Measurements from ENCODE around the gene S100A7A. TPM values are rescaled to one million over a fixed set of nuclear protein-coding genes. Genes with fewer than 3 reads are reported as not detected.

Gene S100A7A
- total RNA-seq, 1 donor from 2014 or later = not detected

GRCh38 chr1:153470707-153471106 is 54.4 kb downstream of the S100A7A start:
- Histone ChIP-seq H3K9ac (ENCODE audit: low read depth in 1 of 3, low read length in 3 of 3) (no peak overlapping the region), H3K27ac (ENCODE audit: low read depth, low read length) (no peak overlapping the region), H3K4me3 (ENCODE audit: low read length in 3 of 3) (no peak overlapping the region), H3K27me3 (ENCODE audit: control insufficient read depth in 3 of 3, insufficient read depth in 3 of 3, low read length in 3 of 3) (peaks cover 0 to 4% (median 0%) of the 10 kb centered on the region in 3 donors), H3K36me3 (ENCODE audit: control insufficient read depth in 3 of 3, insufficient read depth in 3 of 3, low read length in 3 of 3) (no peaks in the 10 kb centered on the region), H3K4me1 (ENCODE audit: control insufficient read depth in 3 of 3, insufficient read depth in 3 of 3, low read length in 3 of 3) (no peaks in the 10 kb centered on the region), H3K9me3 (ENCODE audit: control insufficient read depth in 3 of 3, low read length in 3 of 3) (no peaks in the 10 kb centered on the region)

Small RNA genes lying within 50 kb of the gene (small RNA-seq; reads per million reads assigned to genes)
- not detected for gene S100A15A

Other genes starting within 250 kb of the S100A7A start
- not detected for gene LELP1, start 213.1 kb upstream of the S100A7A start, total RNA-seq
- not detected for gene PRR9, start 198.9 kb upstream of the S100A7A start, total RNA-seq
- not detected for gene LORICRIN, start 156.8 kb upstream of the S100A7A start, total RNA-seq
- not detected for gene PGLYRP3, start 103.6 kb upstream of the S100A7A start, total RNA-seq
- gene PGLYRP4, start 67.7 kb upstream of the S100A7A start, total RNA-seq = not detected
- 218 TPM for gene S100A9, start 58.7 kb upstream of the S100A7A start, total RNA-seq
- gene S100A12, start 40.9 kb upstream of the S100A7A start, total RNA-seq = 23.0 TPM
- 67.3 TPM for gene S100A8, start 25.4 kb upstream of the S100A7A start, total RNA-seq
- gene S100A7, start 44.1 kb downstream of the S100A7A start, total RNA-seq = not detected
- gene S100A6, start 119.5 kb downstream of the S100A7A start, total RNA-seq = 203 TPM
- gene S100A5, start 124.4 kb downstream of the S100A7A start, total RNA-seq = not detected
- gene S100A4, start 129.3 kb downstream of the S100A7A start, total RNA-seq = 165 TPM
- gene S100A3, start 132.7 kb downstream of the S100A7A start, total RNA-seq = not detected
- not detected for gene S100A2, start 149.3 kb downstream of the S100A7A start, total RNA-seq
- 36.0 TPM for gene S100A16, start 196.6 kb downstream of the S100A7A start, total RNA-seq
- not detected for gene S100A14, start 199.8 kb downstream of the S100A7A start, total RNA-seq
- gene S100A13, start 211.0 kb downstream of the S100A7A start, total RNA-seq = 55.3 TPM
- 0.52 TPM for gene S100A1, start 211.9 kb downstream of the S100A7A start, total RNA-seq
- gene CHTOP, start 217.5 kb downstream of the S100A7A start, total RNA-seq = 46.4 TPM
- gene SNAPIN, start 242.2 kb downstream of the S100A7A start, total RNA-seq = 56.4 TPM

All from skeletal muscle tissue (tissue), 5 donors.